ENCODE measurements around the gene PRKCZ. TPM values are rescaled to one million over a fixed set of nuclear protein-coding genes. Genes with fewer than 3 reads are reported as not detected.

Gene PRKCZ
- total RNA-seq, 4 donors from 2014 or later: 0.29 to 8.8 (median 3.9) TPM

- DNase-seq: no peak
- Histone ChIP-seq H3K27me3 (no peaks in the 10 kb centered on the region), H3K27ac (peak overlapping the region in 1 of 2 donors; percentile 97), H3K9me3 (no peaks in the 10 kb centered on the region), H3K36me3 (no peaks in the 10 kb centered on the region), H3K4me3 (no peak overlapping the region), H3K4me1 (peaks cover 0 to 17% of the 10 kb centered on the region in 2 donors)
- no peak for TF ChIP-seq CTCF (IDR thresholded peaks at IDR 0.05)
- no peak for TF ChIP-seq POLR2A (IDR thresholded peaks at IDR 0.05)
- intact Hi-C loops (cut with DNase I; ENCODE audit: low total_unique reads): no loop called here
Observed at GRCh38 chr1:2188336-2188735, 138.1 kb downstream of the PRKCZ start.

- intact Hi-C loops (cut with DNase I; ENCODE audit: low total_unique reads): no loop called here
- Histone ChIP-seq H3K9me3 (no peaks in the 10 kb centered on the region), H3K27me3 (no peaks in the 10 kb centered on the region), H3K4me1 (peaks cover 0 to 19% of the 10 kb centered on the region in 2 donors), H3K4me3 (peak overlapping the region; percentile 51 to 67), H3K27ac (peak overlapping the region; percentile 94 to 97), H3K36me3 (no peaks in the 10 kb centered on the region)
- TF ChIP-seq POLR2A (IDR thresholded peaks at IDR 0.05): peak; percentile 73 to 84
- TF ChIP-seq CTCF (IDR thresholded peaks at IDR 0.05): peak in 1 of 4 experiments; percentile 16
- peak; percentile 90 to 96 for DNase-seq
Observed at GRCh38 chr1:2189459-2190425, 139.5 kb downstream of the PRKCZ start.

- no peaks in the 10 kb centered on the region for H3K9me3 ChIP-seq
- peaks cover 0 to 21% of the 10 kb centered on the region in 2 donors for H3K4me1 ChIP-seq
- peak overlapping the region; percentile 51 to 67 for H3K4me3 ChIP-seq
- H3K27ac ChIP-seq: peak overlapping the region; percentile 94 to 97
- no peaks in the 10 kb centered on the region for H3K27me3 ChIP-seq
- TF ChIP-seq CTCF (IDR thresholded peaks at IDR 0.05) (no peak), POLR2A (IDR thresholded peaks at IDR 0.05) (no peak)
- intact Hi-C loops (cut with DNase I; ENCODE audit: low total_unique reads): no loop called here
- H3K36me3 ChIP-seq: no peaks in the 10 kb centered on the region
- DNase-seq: peak in 1 of 2 donors; percentile 48
Observed at GRCh38 chr1:2190491-2190976, 140.3 kb downstream of the PRKCZ start.

GRCh38 chr1:2192031-2192995 is 142.1 kb downstream of the PRKCZ start:
- DNase-seq: peak in 1 of 2 donors; percentile 66
- Histone ChIP-seq H3K9me3 (no peaks in the 10 kb centered on the region), H3K27me3 (no peaks in the 10 kb centered on the region), H3K4me1 (peaks cover 0 to 26% of the 10 kb centered on the region in 2 donors), H3K27ac (peak overlapping the region; percentile 94 to 96), H3K4me3 (no peak overlapping the region), H3K36me3 (no peaks in the 10 kb centered on the region)
- intact Hi-C loops (cut with DNase I; ENCODE audit: low total_unique reads): no loop called here
- TF ChIP-seq POLR2A (IDR thresholded peaks at IDR 0.05) (no peak), CTCF (IDR thresholded peaks at IDR 0.05) (no peak)

All from uterus (tissue), 4 donors.